ENCODE data around the gene ELOVL7. TPM values are rescaled to one million over a fixed set of nuclear protein-coding genes. Genes with fewer than 3 reads are reported as not detected.

The ELOVL7 gene
- total and polyA plus RNA-seq, 10 of the 15 experiments (the other 5 are each of a cell fraction or from before 2014, with no cell fraction given), result 0.26 to 1.2 (median 0.92) TPM

DNA sequence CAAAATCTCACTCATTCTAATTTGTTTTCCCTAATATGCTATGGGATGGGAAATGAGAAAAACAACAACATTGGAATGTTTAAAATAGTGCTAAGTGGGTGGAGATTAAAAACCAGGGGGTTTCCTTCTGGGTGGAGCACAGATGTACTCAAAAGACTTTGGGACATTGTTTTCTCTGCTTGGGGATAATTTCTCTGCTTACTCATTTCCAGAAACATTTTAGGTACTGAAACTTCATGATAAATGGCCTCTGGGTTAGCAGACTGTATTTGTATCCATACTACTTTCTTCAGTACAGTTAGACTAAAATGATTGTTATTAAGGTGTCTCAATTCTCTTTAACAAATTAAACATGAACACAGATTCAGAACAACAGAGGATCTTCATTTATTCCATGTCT, 17.4 kb downstream of the ELOVL7 start (continued):
- TF ChIP-seq ZZZ3 (IDR thresholded peaks at IDR 0.05; ENCODE audit: control insufficient read depth, insufficient read length, low read depth), result no peak
- TF ChIP-seq CHD1 (IDR thresholded peaks at IDR 0.05; ENCODE audit: low read depth, low read length), result no peak
- TF ChIP-seq, protein P1, sequence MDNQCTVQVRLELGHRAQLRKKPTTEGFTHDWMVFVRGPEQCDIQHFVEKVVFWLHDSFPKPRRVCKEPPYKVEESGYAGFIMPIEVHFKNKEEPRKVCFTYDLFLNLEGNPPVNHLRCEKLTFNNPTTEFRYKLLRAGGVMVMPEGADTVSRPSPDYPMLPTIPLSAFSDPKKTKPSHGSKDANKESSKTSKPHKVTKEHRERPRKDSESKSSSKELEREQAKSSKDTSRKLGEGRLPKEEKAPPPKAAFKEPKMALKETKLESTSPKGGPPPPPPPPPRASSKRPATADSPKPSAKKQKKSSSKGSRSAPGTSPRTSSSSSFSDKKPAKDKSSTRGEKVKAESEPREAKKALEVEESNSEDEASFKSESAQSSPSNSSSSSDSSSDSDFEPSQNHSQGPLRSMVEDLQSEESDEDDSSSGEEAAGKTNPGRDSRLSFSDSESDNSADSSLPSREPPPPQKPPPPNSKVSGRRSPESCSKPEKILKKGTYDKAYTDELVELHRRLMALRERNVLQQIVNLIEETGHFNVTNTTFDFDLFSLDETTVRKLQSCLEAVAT (IDR thresholded peaks at IDR 0.05), result 0 out of 2 replicates have a peak, but pooled peaks have one; percentile 14
- TF ChIP-seq YY1 (IDR thresholded peaks at IDR 0.05; ENCODE audit: low read depth, low read length), result no peak
- no peak for TF ChIP-seq SREBF2 (IDR thresholded peaks at IDR 0.05; ENCODE audit: low read length)
- TF ChIP-seq, protein P2, sequence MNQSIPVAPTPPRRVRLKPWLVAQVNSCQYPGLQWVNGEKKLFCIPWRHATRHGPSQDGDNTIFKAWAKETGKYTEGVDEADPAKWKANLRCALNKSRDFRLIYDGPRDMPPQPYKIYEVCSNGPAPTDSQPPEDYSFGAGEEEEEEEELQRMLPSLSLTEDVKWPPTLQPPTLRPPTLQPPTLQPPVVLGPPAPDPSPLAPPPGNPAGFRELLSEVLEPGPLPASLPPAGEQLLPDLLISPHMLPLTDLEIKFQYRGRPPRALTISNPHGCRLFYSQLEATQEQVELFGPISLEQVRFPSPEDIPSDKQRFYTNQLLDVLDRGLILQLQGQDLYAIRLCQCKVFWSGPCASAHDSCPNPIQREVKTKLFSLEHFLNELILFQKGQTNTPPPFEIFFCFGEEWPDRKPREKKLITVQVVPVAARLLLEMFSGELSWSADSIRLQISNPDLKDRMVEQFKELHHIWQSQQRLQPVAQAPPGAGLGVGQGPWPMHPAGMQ (IDR thresholded peaks at IDR 0.05; ENCODE audit: borderline replicate concordance), result no peak
- peak; percentile 93 to 95 for TF ChIP-seq IKZF2 (IDR thresholded peaks at IDR 0.05)
- TF ChIP-seq CREM (IDR thresholded peaks at IDR 0.05; ENCODE audit: low read depth), result peak; percentile 63; the same call in 1 of the 2 replicates
- TF ChIP-seq RCOR1 (conservative IDR thresholded peaks at IDR 0.05; ENCODE audit: low read depth, low read length), result 0 out of 2 replicates have a peak, but pooled peaks have one; percentile 63
- TF ChIP-seq ZNF592 (IDR thresholded peaks at IDR 0.05), result no peak
- no peak for TF ChIP-seq EZH2 (IDR thresholded peaks at IDR 0.05; ENCODE audit: borderline replicate concordance, control insufficient read depth, low read depth, low read length)
- TF ChIP-seq ATF7 (IDR thresholded peaks at IDR 0.05; ENCODE audit: low read depth), result peak; percentile 58
- TF ChIP-seq EED (IDR thresholded peaks at IDR 0.05; ENCODE audit: low read depth), result peak; percentile 61; the same call in 1 of the 2 replicates
- TF ChIP-seq FOXM1 (IDR thresholded peaks at IDR 0.05; ENCODE audit: low read depth, low read length), result peak; percentile 77; the same call in 1 of the 2 replicates
- no peak for TF ChIP-seq YBX1 (IDR thresholded peaks at IDR 0.05)
- TF ChIP-seq KLF5 (IDR thresholded peaks at IDR 0.05; ENCODE audit: partially characterized antibody), result no peak
- no peak for TF ChIP-seq FOS (IDR thresholded peaks at IDR 0.05; ENCODE audit: borderline replicate concordance, extremely low read depth, insufficient read length)
- no peak for TF ChIP-seq EGR1 (IDR thresholded peaks at IDR 0.05; ENCODE audit: borderline replicate concordance in 1 of 2, low read depth in 2 of 2, low read length in 2 of 2)
- TF ChIP-seq SRF (IDR thresholded peaks at IDR 0.05; ENCODE audit: low read depth in 2 of 2, low read length in 2 of 2), result no peak
- TF ChIP-seq BCL3 (IDR thresholded peaks at IDR 0.05; ENCODE audit: borderline replicate concordance, insufficient read depth, low read depth, low read length, poor library complexity, severe bottlenecking), result peak; percentile 34
- TF ChIP-seq HCFC1 (IDR thresholded peaks at IDR 0.05; ENCODE audit: low read length), result no peak
- TF ChIP-seq TCF3 (IDR thresholded peaks at IDR 0.05; ENCODE audit: borderline replicate concordance, insufficient read depth, low read depth, low read length), result no peak
- peak; percentile 88 for TF ChIP-seq NFIC (IDR thresholded peaks at IDR 0.05; ENCODE audit: low read depth, low read length)
- TF ChIP-seq CBX5 (IDR thresholded peaks at IDR 0.05; ENCODE audit: low read depth), result 0 out of 2 replicates have a peak, but pooled peaks have one; percentile 43
